GM12801 (cell line): ENCODE results near the gene FXYD7.

Source experiments
- TF ChIP-seq, protein P1 (sequence below): IDR thresholded peaks from one replicate; pipeline ENCODE4 v1.5.1; 2011; ENCODE audit warnings: control low read depth; ENCODE audit not compliant: insufficient read length; ENCODE audit errors: extremely low read depth

Gene FXYD7

DNA sequence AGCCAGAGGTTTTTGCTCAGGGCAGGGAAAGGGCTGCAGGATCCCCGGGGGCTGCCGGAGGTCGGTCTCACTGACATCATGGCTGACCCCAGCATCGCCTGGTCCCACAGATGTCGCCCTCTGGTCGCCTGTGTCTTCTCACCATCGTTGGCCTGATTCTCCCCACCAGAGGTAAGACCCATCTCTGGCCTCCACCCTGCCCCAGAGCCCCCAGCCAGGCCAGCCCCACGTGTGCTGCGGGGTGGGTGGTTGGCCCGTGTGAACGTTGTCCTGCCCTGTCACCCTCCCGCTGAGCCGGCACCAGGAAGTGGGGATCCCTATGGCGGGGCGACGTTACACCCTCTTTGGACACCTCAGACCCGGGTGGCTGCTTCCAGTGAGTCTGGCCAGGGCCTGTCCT, 12.4 kb downstream of the FXYD7 start:
- TF ChIP-seq, protein P1, sequence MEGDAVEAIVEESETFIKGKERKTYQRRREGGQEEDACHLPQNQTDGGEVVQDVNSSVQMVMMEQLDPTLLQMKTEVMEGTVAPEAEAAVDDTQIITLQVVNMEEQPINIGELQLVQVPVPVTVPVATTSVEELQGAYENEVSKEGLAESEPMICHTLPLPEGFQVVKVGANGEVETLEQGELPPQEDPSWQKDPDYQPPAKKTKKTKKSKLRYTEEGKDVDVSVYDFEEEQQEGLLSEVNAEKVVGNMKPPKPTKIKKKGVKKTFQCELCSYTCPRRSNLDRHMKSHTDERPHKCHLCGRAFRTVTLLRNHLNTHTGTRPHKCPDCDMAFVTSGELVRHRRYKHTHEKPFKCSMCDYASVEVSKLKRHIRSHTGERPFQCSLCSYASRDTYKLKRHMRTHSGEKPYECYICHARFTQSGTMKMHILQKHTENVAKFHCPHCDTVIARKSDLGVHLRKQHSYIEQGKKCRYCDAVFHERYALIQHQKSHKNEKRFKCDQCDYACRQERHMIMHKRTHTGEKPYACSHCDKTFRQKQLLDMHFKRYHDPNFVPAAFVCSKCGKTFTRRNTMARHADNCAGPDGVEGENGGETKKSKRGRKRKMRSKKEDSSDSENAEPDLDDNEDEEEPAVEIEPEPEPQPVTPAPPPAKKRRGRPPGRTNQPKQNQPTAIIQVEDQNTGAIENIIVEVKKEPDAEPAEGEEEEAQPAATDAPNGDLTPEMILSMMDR = no peak

DNA sequence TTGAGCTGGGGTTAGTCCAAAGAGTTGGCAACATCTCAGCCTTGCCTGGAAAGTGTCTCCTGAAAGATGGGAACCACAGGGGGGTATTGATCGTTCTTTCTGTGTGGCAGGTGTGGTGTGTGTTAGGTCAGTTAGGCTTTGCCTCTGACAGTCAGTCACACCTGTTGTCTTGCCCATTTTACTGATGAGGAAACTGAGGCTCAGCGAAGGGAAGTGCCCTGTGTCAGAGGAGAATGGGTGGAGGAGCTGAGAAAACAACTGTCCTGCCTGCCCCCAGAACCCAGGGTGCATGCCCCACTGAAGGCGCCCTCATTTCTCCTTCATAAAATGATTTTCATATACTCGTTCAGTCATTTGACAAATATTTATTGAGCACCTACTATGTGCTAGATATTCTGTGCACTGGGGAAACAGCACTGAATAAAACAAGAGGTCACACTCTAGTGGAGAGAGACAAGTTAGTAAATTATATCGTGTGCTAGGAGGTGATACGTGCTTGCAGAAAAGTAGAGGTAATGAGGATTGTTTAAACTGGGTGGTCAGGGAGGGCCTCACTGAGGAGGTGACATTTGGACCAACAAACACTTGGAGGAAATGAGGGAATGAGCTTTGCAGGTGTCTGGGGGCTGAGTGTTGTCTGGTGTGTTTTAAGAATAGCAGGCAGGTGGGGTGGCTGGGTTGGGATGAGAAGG, 13.1 kb downstream of the FXYD7 start:
- TF ChIP-seq, protein P1 = no peak

DNA sequence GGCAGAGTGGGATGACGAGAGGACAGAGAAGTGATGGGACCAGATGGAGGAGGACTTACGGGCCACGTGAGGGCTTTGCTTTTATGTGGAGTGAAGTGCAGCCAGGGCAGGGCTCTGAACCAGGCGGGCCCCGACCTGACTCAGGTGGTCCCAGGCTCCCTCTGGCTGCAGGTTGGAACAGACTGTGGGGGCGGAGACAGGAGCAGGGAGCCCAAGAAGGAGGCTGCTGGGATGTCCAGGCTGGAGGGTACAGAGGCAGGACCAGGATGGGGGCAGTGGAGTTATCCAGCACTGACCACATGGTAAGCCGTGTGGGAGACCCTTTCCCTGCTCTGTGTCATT, 13.6 kb downstream of the FXYD7 start:
- TF ChIP-seq, protein P1 = no peak

DNA sequence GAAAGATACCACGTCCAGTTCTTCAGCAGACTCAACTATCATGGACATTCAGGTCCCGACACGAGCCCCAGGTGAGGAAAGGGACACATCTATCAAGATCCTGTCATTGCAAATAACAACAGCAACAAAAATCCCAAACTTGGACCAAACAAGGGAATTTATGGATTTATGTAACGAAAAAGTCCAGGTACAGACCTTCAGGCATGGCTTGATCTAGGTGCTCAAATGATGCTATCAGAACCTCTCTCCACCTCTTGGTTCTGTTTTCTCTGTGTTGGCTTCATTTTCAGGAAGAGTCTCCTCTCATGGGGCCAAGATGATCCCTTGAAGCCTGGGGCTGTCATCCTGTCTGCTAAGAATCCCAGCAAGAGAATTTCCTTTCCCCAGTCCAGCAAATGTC, 14.4 kb downstream of the FXYD7 start:
- TF ChIP-seq, protein P1 = no peak

DNA sequence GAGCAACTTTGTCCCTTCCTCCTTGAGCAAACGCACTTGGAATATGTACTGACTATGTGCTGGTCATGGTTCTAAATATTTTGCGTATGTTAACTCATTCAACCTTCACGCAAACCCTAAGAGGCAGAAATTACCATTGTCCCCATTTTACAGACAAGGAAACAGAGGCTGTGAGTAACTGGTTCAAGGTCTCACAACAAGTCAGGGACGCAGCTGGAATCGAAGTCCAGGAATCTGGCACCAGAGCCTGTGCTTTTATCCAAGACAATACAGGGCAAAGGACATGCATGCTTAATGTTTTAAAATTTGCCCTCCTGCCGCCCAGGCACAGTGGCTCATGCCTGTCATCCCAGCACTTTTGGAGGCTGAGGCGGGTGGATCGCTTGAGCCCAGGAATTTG, 16.6 kb downstream of the FXYD7 start:
- TF ChIP-seq, protein P1 = no peak

DNA sequence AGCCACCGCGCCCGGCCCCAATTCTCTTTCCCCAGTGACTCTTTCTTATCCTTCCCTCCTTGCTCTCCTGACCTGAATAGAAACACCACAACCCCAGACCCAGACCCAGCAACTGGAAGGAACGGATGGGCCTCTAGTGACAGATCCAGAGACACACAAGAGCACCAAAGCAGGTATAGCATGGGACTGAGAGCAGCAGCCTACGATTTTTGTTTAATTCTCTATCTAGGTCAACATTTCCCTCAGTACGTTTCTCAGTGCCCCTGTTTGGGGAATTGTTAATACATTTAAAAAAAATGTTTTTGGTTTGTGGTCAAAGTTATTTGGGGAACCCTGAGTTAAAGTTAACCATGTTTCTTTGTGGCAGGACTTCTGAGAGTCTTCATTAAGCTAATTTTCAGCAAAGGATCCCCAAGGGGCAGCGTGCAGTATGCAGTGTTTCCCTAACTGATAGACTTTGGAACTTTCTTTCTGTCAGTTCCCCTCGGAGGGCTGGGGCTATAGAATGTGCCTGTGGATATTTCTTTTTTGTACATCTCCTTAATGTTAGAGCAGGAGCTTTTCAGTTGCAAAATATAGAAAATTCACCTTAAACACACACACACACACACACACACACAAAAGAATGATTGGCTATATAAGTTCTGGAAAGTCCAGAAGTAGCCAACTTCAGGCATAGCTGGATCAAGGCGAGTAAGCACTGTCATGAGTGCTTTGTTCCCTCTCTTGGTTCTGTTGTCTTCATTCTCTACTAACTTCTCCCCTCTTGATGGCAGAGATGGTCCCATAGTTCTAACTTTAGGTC, 17.8 kb downstream of the FXYD7 start:
- TF ChIP-seq, protein P1 = no peak

DNA sequence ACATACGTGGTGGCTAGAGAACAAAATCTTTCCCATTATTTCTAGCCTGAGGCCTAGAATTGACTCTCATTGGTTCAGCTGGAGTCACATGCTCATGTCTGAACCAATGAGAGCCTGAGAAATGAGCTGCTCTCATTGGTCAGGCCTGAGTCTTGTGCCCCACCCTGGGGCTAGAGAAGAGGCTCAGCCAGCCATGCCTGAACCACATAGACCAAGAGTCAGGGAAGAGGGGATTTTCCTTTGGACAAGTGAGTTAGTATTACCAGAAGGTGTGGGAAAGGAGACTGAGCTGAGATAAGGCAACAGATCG, 18.3 kb downstream of the FXYD7 start:
- TF ChIP-seq, protein P1 = no peak
